Karpas-422 (cell line): ENCODE results near the gene ZSCAN29. TPM values are rescaled to one million over a fixed set of nuclear protein-coding genes. Genes with fewer than 3 reads are reported as not detected.

ENCODE experiments used
- DNase-seq: peaks from one replicate; pipeline ENCODE4 v3.0.0-alpha.2; 2015
- H2AFZ ChIP-seq: fragments of 200-600 bp; sonication (generic); 2 replicates; pipeline ENCODE4 v1.6.1; 2014; ENCODE audit warnings: antibody characterized with exemption, low read length, mixed read lengths
- H3K27ac ChIP-seq: fragments of 200-600 bp; sonication (generic); 2 replicates; pipeline ENCODE4 v1.5.1; 2014; ENCODE audit warnings: mild to moderate bottlenecking, low read length, moderate library complexity
- H3K27me3 ChIP-seq: fragments of 200-600 bp; sonication (generic); 2 replicates; pipeline ENCODE4 v1.6.1; 2014; ENCODE audit warnings: low read length, mixed read lengths
- H3K36me3 ChIP-seq: fragments of 200-600 bp; sonication (generic); 2 replicates; pipeline ENCODE4 v1.6.1; 2014; ENCODE audit warnings: low read length, mixed read lengths; ENCODE audit not compliant: insufficient read depth
- H3K4me1 ChIP-seq: fragments of 200-600 bp; sonication (generic); 2 replicates; pipeline ENCODE4 v1.6.1; 2014; ENCODE audit warnings: mild to moderate bottlenecking, low read length, mixed read lengths
- H3K4me2 ChIP-seq: fragments of 200-600 bp; sonication (generic); 2 replicates; pipeline ENCODE4 v1.6.1; 2014; ENCODE audit warnings: low read length, low read depth, mild to moderate bottlenecking; ENCODE audit not compliant: poor library complexity, severe bottlenecking
- H3K4me3 ChIP-seq: fragments of 200-600 bp; sonication (generic); 2 replicates; pipeline ENCODE4 v1.5.1; 2014; ENCODE audit warnings: mild to moderate bottlenecking, antibody characterized with exemption, low read length, mixed read lengths
- H3K79me2 ChIP-seq: fragments of 200-600 bp; sonication (generic); 2 replicates; pipeline ENCODE4 v1.6.1; 2014; ENCODE audit warnings: mild to moderate bottlenecking, low read length, mixed read lengths
- H3K9ac ChIP-seq: fragments of 200-600 bp; sonication (generic); 2 replicates; pipeline ENCODE4 v1.6.0; 2014; ENCODE audit warnings: low read length
- H3K9me2 ChIP-seq: fragments of 200-600 bp; sonication (generic), shearing (Covaris generic); replicated peaks from 2 replicates; pipeline ENCODE4 v1.6.0; 2014; ENCODE audit warnings: mild to moderate bottlenecking, low read length, moderate library complexity; ENCODE audit not compliant: insufficient read depth
- H3K9me3 ChIP-seq: fragments of 300-700, 200-600 bp; sonication (generic); 2 replicates; pipeline ENCODE4 v1.6.1; 2014; ENCODE audit warnings: low read length, mixed read lengths
- H4K20me1 ChIP-seq: fragments of 200-600 bp; sonication (generic); 2 replicates; pipeline ENCODE4 v1.6.1; 2014; ENCODE audit warnings: mild to moderate bottlenecking, antibody characterized with exemption, low read length, low read depth; ENCODE audit not compliant: insufficient read depth
- total RNA-seq: library from RNA; depleted of rRNA; stranded (reverse); fragments of >200 nt; shearing (Covaris generic); gene quantifications from 2 replicates; pipeline ENCODE4 v1.2.3, GENCODE V29; 2014; ENCODE audit warnings: low replicate concordance; rRNA removed

ZSCAN29 gene
- 43.3 and 98.2 TPM in 2 replicates for total RNA-seq

DNA sequence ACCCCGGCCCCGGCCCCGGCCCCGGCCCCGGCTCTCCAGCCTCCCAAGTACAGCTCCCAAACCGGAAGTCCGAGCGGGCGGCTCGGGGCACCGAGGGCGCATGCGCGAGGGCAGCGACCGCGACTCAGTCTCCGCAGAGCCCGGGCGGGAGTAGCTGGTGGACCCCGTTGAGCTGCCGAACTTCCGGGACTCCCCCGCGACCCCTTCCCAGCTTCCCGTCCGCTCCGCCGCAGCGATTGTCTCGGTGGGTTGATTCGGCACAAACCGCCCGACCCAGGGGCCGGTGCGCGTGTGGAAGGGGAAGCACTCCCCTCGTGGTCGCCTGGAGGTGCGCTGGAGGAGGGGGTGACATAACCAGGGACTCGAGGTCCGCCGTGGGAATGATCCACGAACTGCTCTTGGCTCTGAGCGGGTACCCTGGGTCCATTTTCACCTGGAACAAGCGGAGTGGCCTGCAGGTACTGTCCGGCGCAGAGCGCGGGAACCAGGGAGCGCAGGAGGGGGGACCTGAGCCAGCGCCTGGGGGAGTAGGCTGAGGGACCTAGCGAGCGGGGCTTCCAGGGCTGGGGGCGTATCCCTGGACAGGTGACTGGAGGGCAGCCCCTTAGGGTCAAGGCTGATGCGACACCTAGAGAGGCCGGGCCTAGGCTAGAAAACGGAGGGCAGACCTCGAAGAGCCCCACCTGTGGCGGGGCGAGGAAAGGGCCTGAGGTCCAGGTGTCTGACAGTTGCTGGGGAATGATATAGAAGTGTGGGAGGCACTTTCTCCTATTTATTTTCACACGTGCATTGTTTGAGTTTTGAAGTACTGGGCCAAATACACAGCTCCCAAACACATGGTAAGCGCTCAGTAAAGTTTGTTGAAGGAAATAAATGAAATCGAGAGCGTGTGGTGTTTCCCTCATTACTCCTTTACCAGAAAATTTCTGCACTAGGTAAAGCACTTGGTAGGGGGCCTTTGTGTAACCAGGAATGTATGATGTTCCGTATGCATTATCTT lies at the start of gene ZSCAN29, which contains the start of gene TUBGCP4:
TSS of gene ZSCAN29 (minus strand) at position 69 of the 1,000 bp plus-strand sequence. CDS start 1,130 bp downstream, outside the sequence.
TSS of gene TUBGCP4 (plus strand) at position 127 of the 1,000 bp plus-strand sequence. CDS start at position 381, 254 bp downstream.
- Histone ChIP-seq H2AFZ (peak within 1 kb of the TSS; percentile 58; the same call in 1 of the 2 replicates), H3K4me1 (peaks cover 25% of the 10 kb centered on the region), H3K36me3 (peaks cover 39% of the 10 kb centered on the region), H3K9ac (peak within 1 kb of the TSS; percentile 85), H3K27ac (peak within 1 kb of the TSS; percentile 47; the same call in 1 of the 2 replicates), H3K79me2 (peaks cover 85% of the 10 kb centered on the region), H3K4me3 (peak within 1 kb of the TSS; percentile 76), H3K27me3 (no peaks in the 10 kb centered on the region), H3K9me3 (peaks cover 6% of the 10 kb centered on the region; the same call in 1 of the 2 replicates), H3K4me2 (peak within 1 kb of the TSS; percentile 91), H3K9me2 (no peaks in the 10 kb centered on the region), H4K20me1 (peaks cover 3% of the 10 kb centered on the region; the same call in 1 of the 2 replicates)
- DNase-seq: peak; percentile 96

DNA sequence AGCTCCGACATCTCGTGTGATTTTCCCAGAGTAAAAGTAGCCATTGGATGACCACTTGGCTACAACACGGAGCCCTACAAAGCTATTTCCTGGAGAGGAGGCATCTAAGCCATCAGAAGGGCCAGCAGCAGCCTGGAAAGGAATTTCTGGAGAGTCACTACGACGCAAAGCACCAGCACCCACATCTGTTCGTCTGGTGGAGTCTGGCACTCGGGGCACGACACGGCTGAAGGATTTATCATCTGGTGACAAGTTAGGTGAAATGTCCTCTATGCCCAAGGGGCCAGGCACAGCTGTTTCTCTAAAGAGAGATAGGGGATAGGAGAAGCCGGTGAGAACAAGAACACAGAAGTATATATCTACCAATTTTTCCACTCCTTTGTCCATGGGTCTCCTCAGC lies 49.6 kb upstream of the ZSCAN29 start:
- Histone ChIP-seq H3K36me3 (peaks cover 41% of the 10 kb centered on the region; the same call in 1 of the 2 replicates), H3K79me2 (no peaks in the 10 kb centered on the region), H2AFZ (no peak overlapping the region), H3K4me1 (no peaks in the 10 kb centered on the region), H4K20me1 (no peaks in the 10 kb centered on the region), H3K4me3 (no peak overlapping the region), H3K27ac (no peak overlapping the region), H3K9me2 (no peaks in the 10 kb centered on the region), H3K9me3 (no peaks in the 10 kb centered on the region), H3K4me2 (no peak overlapping the region), H3K9ac (no peak overlapping the region), H3K27me3 (no peaks in the 10 kb centered on the region)
- no peak for DNase-seq

DNA sequence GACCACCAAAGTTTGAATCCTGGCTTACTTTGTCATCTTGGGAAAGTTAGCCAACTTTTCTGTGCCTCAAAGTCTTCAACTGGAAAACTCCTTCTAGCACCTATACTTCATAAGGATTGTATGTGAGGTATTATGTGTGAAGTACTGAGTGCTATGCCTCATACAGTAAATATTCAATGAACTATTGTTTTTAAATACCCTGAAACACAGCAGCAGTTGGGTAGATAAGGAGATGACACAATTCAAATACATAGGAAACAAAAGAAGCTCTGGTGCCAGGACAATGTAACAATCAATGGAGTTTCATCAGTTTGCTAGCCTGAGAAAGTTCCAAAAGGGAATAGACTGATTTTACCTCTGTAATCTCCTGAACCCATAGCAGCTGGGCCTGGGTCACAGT lies 43.4 kb upstream of the ZSCAN29 start:
- no peaks in the 10 kb centered on the region for H3K9me3 ChIP-seq
- H3K4me2 ChIP-seq: no peak overlapping the region
- H3K9me2 ChIP-seq: no peaks in the 10 kb centered on the region
- H2AFZ ChIP-seq: no peak overlapping the region
- no peaks in the 10 kb centered on the region for H4K20me1 ChIP-seq
- H3K4me1 ChIP-seq: no peaks in the 10 kb centered on the region
- H3K4me3 ChIP-seq: no peak overlapping the region
- no peak overlapping the region for H3K27ac ChIP-seq
- H3K36me3 ChIP-seq: peaks cover 51% of the 10 kb centered on the region; the same call in 1 of the 2 replicates
- H3K27me3 ChIP-seq: no peaks in the 10 kb centered on the region
- H3K79me2 ChIP-seq: 0 out of 2 replicates have a peak, but pooled peaks cover 3% of the 10 kb centered on the region
- DNase-seq: no peak
- no peak overlapping the region for H3K9ac ChIP-seq

DNA sequence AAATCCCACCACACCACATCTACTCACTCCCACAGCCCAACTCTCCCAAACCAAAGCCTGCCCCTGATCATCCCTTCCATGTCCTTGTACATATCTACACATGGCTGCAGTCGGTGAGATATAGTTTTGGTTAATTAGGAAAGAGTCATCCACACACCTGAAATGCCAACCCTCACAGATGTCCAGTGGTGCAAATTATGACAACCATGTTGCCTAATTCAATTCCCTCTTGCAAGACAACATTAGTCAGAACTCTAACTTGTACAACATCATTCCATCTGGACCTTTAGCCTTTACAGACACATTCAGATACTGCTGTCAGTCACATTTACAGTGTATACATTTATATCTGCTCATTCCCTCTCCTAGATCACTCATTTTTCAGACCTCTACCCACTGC lies 41.3 kb upstream of the ZSCAN29 start:
- 0 out of 2 replicates have a peak, but pooled peaks cover 3% of the 10 kb centered on the region for H3K79me2 ChIP-seq
- H3K27ac ChIP-seq: no peak overlapping the region
- no peak for DNase-seq
- H4K20me1 ChIP-seq: no peaks in the 10 kb centered on the region
- no peaks in the 10 kb centered on the region for H3K9me3 ChIP-seq
- no peak overlapping the region for H3K4me3 ChIP-seq
- H2AFZ ChIP-seq: no peak overlapping the region
- H3K27me3 ChIP-seq: no peaks in the 10 kb centered on the region
- no peak overlapping the region for H3K4me2 ChIP-seq
- peaks cover 60% of the 10 kb centered on the region for H3K36me3 ChIP-seq
- H3K9me2 ChIP-seq: no peaks in the 10 kb centered on the region
- H3K9ac ChIP-seq: no peak overlapping the region
- no peaks in the 10 kb centered on the region for H3K4me1 ChIP-seq

DNA sequence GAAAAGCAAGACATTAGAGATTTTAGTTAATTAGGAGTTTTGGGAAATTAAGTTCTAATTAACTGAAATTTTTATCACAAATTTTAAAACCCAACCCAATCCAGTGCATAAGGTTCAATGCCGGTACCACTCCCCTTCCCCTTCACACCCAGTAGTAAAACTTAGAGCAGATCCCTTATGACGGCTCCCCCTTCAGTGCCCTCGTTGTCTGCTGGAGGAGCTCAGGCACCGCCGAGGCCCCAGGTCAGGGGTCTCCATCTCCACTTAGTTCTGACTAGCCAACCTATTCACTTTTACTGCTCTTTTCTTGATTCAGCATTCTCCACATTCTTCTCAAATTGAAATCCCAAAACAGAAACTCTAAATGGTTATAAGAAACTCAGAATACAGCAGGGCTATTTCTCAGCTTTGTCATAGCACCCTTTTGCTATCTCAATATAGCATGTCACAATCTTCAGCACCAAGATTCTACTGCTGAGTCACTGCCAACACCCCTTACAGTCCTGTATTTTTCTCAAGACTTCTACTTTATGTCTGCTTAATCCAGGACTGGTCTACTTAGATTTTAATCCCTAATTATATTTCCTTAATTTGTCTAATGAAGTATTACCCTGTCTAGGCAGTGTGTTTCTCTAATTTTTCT lies 39.9 kb upstream of the ZSCAN29 start:
- Histone ChIP-seq H3K9ac (no peak overlapping the region), H3K36me3 (peaks cover 56% of the 10 kb centered on the region)

DNA sequence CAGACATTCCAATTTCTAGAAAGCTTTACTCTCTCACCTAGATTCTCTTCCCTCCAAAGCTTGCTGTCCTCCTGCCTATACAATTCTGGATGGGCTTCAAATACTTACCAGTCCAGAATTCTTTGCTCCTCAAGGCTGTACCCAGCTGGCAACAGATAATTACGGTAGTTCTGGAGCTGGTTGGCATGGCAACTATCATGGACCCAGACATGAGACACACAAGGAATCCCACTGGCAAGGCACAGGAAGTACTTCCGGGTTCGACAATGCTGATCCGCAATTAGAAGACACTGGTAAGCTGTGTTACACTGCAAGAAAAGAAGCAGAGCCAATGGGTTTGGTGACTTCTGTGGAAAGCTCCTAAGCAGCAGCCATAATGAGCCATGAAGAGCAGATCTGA lies 37.9 kb upstream of the ZSCAN29 start:
- H3K79me2 ChIP-seq: 0 out of 2 replicates have a peak, but pooled peaks cover 3% of the 10 kb centered on the region
- no peak for DNase-seq
- no peaks in the 10 kb centered on the region for H3K27me3 ChIP-seq
- H3K9ac ChIP-seq: no peak overlapping the region
- H4K20me1 ChIP-seq: no peaks in the 10 kb centered on the region
- no peak overlapping the region for H2AFZ ChIP-seq
- no peak overlapping the region for H3K4me2 ChIP-seq
- no peak overlapping the region for H3K27ac ChIP-seq
- no peaks in the 10 kb centered on the region for H3K4me1 ChIP-seq
- no peak overlapping the region for H3K4me3 ChIP-seq
- no peaks in the 10 kb centered on the region for H3K9me3 ChIP-seq
- H3K36me3 ChIP-seq: peaks cover 71% of the 10 kb centered on the region
- no peaks in the 10 kb centered on the region for H3K9me2 ChIP-seq

More for the DNA sequence above, 39.9 kb upstream of the ZSCAN29 start:
- Histone ChIP-seq H4K20me1 (no peaks in the 10 kb centered on the region), H3K4me1 (no peaks in the 10 kb centered on the region), H3K9me3 (no peaks in the 10 kb centered on the region), H3K9me2 (no peaks in the 10 kb centered on the region), H3K79me2 (0 out of 2 replicates have a peak, but pooled peaks cover 3% of the 10 kb centered on the region), H3K27me3 (no peaks in the 10 kb centered on the region), H2AFZ (no peak overlapping the region), H3K4me3 (no peak overlapping the region), H3K27ac (no peak overlapping the region), H3K4me2 (no peak overlapping the region)
- DNase-seq: no peak

DNA sequence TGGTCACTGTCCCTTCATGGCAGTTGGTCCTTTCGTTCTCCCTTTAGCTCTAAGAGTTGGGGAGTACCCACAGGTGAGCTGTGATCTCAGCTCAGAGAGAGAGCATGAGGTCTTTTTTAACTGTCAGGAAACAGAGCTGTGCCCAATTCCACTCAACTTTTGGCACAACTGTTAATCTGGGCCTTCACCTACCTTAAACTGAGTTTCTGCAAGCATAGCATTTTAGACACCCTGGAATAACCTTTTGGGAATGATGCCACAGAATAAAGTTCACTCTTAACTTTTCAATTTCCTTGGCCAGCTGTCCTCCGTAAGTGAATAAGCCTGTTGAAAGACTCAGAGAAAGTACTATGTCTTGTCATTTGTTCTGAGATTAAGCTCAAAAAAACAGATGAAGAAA lies 36.0 kb upstream of the ZSCAN29 start:
- Histone ChIP-seq H4K20me1 (no peaks in the 10 kb centered on the region), H3K27ac (no peak overlapping the region), H2AFZ (no peak overlapping the region), H3K79me2 (0 out of 2 replicates have a peak, but pooled peaks cover 3% of the 10 kb centered on the region), H3K9me3 (no peaks in the 10 kb centered on the region), H3K4me2 (no peak overlapping the region), H3K4me3 (no peak overlapping the region), H3K27me3 (no peaks in the 10 kb centered on the region), H3K9me2 (no peaks in the 10 kb centered on the region), H3K4me1 (no peaks in the 10 kb centered on the region), H3K36me3 (peaks cover 67% of the 10 kb centered on the region), H3K9ac (no peak overlapping the region)
- DNase-seq: no peak

DNA sequence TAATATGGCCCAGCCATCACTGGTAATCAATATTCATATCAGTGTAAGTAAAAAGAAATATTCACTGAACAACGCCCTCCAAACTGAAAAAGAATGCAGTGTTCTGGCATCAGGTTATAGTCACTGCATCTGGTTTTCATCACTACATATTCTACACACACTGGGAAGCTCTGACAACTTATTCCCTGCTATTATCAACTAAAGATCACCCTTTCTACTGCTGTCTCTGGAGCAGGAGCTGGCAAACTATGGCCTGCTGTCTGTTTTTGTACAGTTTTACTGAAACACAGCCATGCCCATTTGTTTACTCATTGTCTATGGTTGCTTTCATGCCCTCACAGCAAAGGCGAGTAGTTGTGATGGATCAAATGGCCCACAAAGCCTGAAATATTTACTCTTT lies 35.3 kb upstream of the ZSCAN29 start:
- DNase-seq: no peak
- Histone ChIP-seq H3K4me2 (no peak overlapping the region), H3K4me1 (no peaks in the 10 kb centered on the region), H4K20me1 (no peaks in the 10 kb centered on the region), H3K27ac (no peak overlapping the region), H3K9ac (no peak overlapping the region), H3K9me3 (no peaks in the 10 kb centered on the region), H3K9me2 (no peaks in the 10 kb centered on the region), H3K4me3 (no peak overlapping the region), H3K36me3 (peaks cover 70% of the 10 kb centered on the region), H2AFZ (no peak overlapping the region), H3K27me3 (no peaks in the 10 kb centered on the region), H3K79me2 (no peaks in the 10 kb centered on the region)
